HG03520 (cell line): Measurements from ENCODE around the gene EHMT2.
"Not testable (repeated sequence)": the region's sequence is repeated elsewhere in the genome, so short reads cannot be mapped to it uniquely, and the experiment has no call there.

Source experiments
- ATAC-seq: cut with Tn5 transposase; IDR thresholded peaks from one replicate; pipeline ENCODE4 v1.9.1; 2021; ENCODE audit warnings: mild to moderate bottlenecking, moderate library complexity; ENCODE audit not compliant: unreplicated experiment

EHMT2 gene

GRCh38 chr6:31915756-31916155, 18.3 kb upstream of the EHMT2 start:
- ATAC-seq, result no peak

- ATAC-seq, result no peak
These were observed 17.9 kb upstream of the EHMT2 start for GRCh38 chr6:31915351-31915750.

GRCh38 chr6:31911826-31912585, 14.5 kb upstream of the EHMT2 start:
- no peak for ATAC-seq

GRCh38 chr6:31909298-31909697, 11.8 kb upstream of the EHMT2 start:
- not testable (repeated sequence) for ATAC-seq

GRCh38 chr6:31908791-31909190, 11.3 kb upstream of the EHMT2 start:
- peak; percentile 85 for ATAC-seq

- not testable (repeated sequence) for ATAC-seq
These were observed 10.8 kb upstream of the EHMT2 start for GRCh38 chr6:31908255-31908654.

GRCh38 chr6:31907158-31907813, 9.8 kb upstream of the EHMT2 start:
- no peak for ATAC-seq

- ATAC-seq, result not testable (repeated sequence)
These were observed 9.2 kb upstream of the EHMT2 start for GRCh38 chr6:31906727-31907126.

- no peak for ATAC-seq
These were observed 8.6 kb upstream of the EHMT2 start for GRCh38 chr6:31906122-31906521.

GRCh38 chr6:31905041-31905440, 7.5 kb upstream of the EHMT2 start:
- ATAC-seq, result no peak

GRCh38 chr6:31903957-31904356, 6.5 kb upstream of the EHMT2 start:
- ATAC-seq, result no peak

GRCh38 chr6:31901953-31902643, 4.6 kb upstream of the EHMT2 start, which contains the start of gene ZBTB12:
ZBTB12 (minus strand) TSS chr6:31902086; CDS start chr6:31901305, 781 bp downstream.
- ATAC-seq, result no peak

- no peak for ATAC-seq
These were observed 4.0 kb upstream of the EHMT2 start for GRCh38 chr6:31901415-31901952.

- no peak for ATAC-seq
These were observed 3.5 kb upstream of the EHMT2 start for GRCh38 chr6:31900917-31901414.

GRCh38 chr6:31899882-31900722, 2.6 kb upstream of the EHMT2 start:
- ATAC-seq, result no peak

GRCh38 chr6:31899215-31899614, 1.7 kb upstream of the EHMT2 start:
- no peak for ATAC-seq

GRCh38 chr6:31898383-31899011, 999 bp upstream of the EHMT2 start:
- ATAC-seq, result no peak

GRCh38 chr6:31896856-31897611, 464 bp downstream of the EHMT2 start:
- no peak for ATAC-seq

- no peak for ATAC-seq
These were observed 1.0 kb downstream of the EHMT2 start for GRCh38 chr6:31896493-31896855.
